ENCODE results near the gene C17orf113.

DNA sequence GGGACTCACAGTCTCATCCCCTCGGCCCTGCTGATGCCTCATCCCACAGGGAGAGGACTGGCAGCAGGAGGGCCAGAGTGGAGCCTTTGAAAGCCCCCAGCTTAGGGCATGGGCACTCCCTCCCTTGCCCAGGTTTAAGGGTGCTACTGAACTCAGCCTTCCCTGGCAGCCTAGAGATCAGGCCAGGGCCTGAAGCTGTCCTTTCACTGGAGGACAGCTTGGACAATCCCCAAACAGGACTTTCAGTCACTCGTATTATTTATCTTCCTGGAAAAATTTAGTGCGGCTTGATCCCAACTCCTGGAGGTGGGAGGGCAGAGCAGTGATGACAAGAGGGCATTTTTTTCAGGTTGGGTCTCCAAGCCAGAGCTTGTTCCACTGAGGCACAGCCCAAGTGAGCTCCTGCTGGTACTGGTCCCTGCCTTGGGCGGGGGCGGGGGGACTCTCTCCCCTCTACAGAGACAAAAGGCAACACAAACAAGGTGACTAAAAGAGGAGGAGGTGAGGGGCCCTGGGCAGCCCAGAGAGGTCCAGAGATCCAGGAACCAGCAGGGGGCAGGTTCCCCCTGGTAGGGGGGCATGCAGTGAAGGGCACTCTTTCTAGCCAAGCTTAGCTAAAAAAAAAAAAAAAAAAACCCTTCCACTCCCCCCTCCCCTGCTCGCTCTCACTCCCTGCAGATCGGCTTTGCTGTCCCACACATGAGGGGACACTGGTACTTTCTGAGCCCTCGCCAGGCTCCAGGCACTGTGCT lies 46.1 kb upstream of the C17orf113 start:
- TF ChIP-seq CTCF (conservative IDR thresholded peaks at IDR 0.05 in 1 of 2, IDR thresholded peaks at IDR 0.05 in 1 of 2; ENCODE audit: low read depth in 1 of 2, low read length in 2 of 2) (no peak), EZH2 (IDR thresholded peaks at IDR 0.05; ENCODE audit: low read length, missing control alignments) (no peak)
